Fibroblast of the aortic adventitia (primary cell): Measurements from ENCODE around the gene GNPTAB. TPM values are rescaled to one million over a fixed set of nuclear protein-coding genes. Genes with fewer than 3 reads are reported as not detected.

Experiments
- small RNA-seq: library from RNA; depleted of rRNA; stranded (forward); fragments of <200 nt; gene quantifications from one replicate; pipeline ENCODE3, GENCODE V24; 2012
- total RNA-seq: library from RNA; depleted of rRNA; stranded (reverse); fragments of >200 nt; gene quantifications from 2 replicates; pipeline ENCODE4 v1.2.3, GENCODE V29; 2012; ENCODE audit warnings: low replicate concordance

GNPTAB gene
- total RNA-seq, 1 donor: 31.5 TPM

Small RNA genes within 50 kb of the gene (small RNA-seq; reads per million reads assigned to genes)
- gene RNA5SP368: not detected
- not detected for gene RNA5SP369
- gene RNU6-101P: not detected
- not detected for gene RNU6-1183P
- gene RNU6-172P: not detected
- gene RNY1P16: not detected

Other genes with a start within 250 kb of the GNPTAB start
- not detected in 2 replicates for gene MYBPC1, start 236.0 kb downstream of the GNPTAB start, total RNA-seq
- gene CHPT1, start 133.3 kb downstream of the GNPTAB start, total RNA-seq: 14.4 and 27.4 TPM in 2 replicates
- gene SYCP3, start 91.5 kb downstream of the GNPTAB start, total RNA-seq: 0.18 and 0.82 TPM in 2 replicates
- 18.1 and 41.5 TPM in 2 replicates for gene DRAM1, start 46.6 kb upstream of the GNPTAB start, total RNA-seq
- 58.5 and 141 TPM in 2 replicates for gene WASHC3, start 231.0 kb upstream of the GNPTAB start, total RNA-seq